GM06990 (cell line): ENCODE results near the gene TADA2B.

Source experiments
- DNase-seq: peaks from one replicate; pipeline ENCODE4 v3.0.0-alpha.2; 2011; ENCODE audit not compliant: insufficient read length; ENCODE audit errors: extremely low read depth
- H3K27me3 ChIP-seq: replicated peaks from 2 replicates; pipeline ENCODE4 v1.6.0; 2011; ENCODE audit warnings: low read length; ENCODE audit not compliant: control insufficient read depth, insufficient read depth
- H3K36me3 ChIP-seq: 2 replicates; pipeline ENCODE4 v1.5.1; 2011; ENCODE audit warnings: low read length; ENCODE audit not compliant: control insufficient read depth, insufficient read depth
- H3K4me3 ChIP-seq: replicated peaks from 2 replicates; pipeline ENCODE4 v1.5.1; 2011; ENCODE audit warnings: low read depth, mild to moderate bottlenecking, control low read depth, low read length
- CTCF ChIP-seq: IDR thresholded peaks from 2 replicates; pipeline ENCODE4 v1.5.1; 2011; ENCODE audit warnings: low read length, control low read depth, mild to moderate bottlenecking, inconsistent platforms; ENCODE audit not compliant: insufficient read depth, poor library complexity, severe bottlenecking

The TADA2B gene

GRCh38 chr4:7027913-7028312, 15.3 kb upstream of the TADA2B start:
- TF ChIP-seq CTCF, result no peak
- peaks cover 29% of the 10 kb centered on the region for H3K36me3 ChIP-seq
- no peak for DNase-seq
- H3K4me3 ChIP-seq, result no peak overlapping the region
- no peaks in the 10 kb centered on the region for H3K27me3 ChIP-seq

GRCh38 chr4:7029212-7029611, 14.0 kb upstream of the TADA2B start:
- Histone ChIP-seq H3K4me3 (no peak overlapping the region), H3K36me3 (peaks cover 29% of the 10 kb centered on the region), H3K27me3 (no peaks in the 10 kb centered on the region)
- no peak for TF ChIP-seq CTCF
- DNase-seq, result no peak

- no peak for TF ChIP-seq CTCF
- Histone ChIP-seq H3K4me3 (no peak overlapping the region), H3K36me3 (peaks cover 25% of the 10 kb centered on the region), H3K27me3 (no peaks in the 10 kb centered on the region)
- DNase-seq, result no peak
Measured at GRCh38 chr4:7029921-7030320, 13.3 kb upstream of the TADA2B start.

GRCh38 chr4:7030856-7031255, 12.3 kb upstream of the TADA2B start:
- no peak for DNase-seq
- Histone ChIP-seq H3K36me3 (peaks cover 18% of the 10 kb centered on the region), H3K27me3 (no peaks in the 10 kb centered on the region), H3K4me3 (no peak overlapping the region)
- TF ChIP-seq CTCF, result no peak

- no peak for DNase-seq
- no peak overlapping the region for H3K4me3 ChIP-seq
- peaks cover 18% of the 10 kb centered on the region for H3K36me3 ChIP-seq
- no peaks in the 10 kb centered on the region for H3K27me3 ChIP-seq
- TF ChIP-seq CTCF, result no peak
Measured at GRCh38 chr4:7031558-7032449, 11.4 kb upstream of the TADA2B start.

- H3K27me3 ChIP-seq, result no peaks in the 10 kb centered on the region
- peaks cover 18% of the 10 kb centered on the region for H3K36me3 ChIP-seq
- DNase-seq, result no peak
- no peak for TF ChIP-seq CTCF
- no peak overlapping the region for H3K4me3 ChIP-seq
Measured at GRCh38 chr4:7032596-7032995, 10.6 kb upstream of the TADA2B start.
